Smooth muscle cell (in vitro differentiated cells): Measurements from ENCODE around the gene MOGAT2. TPM values are rescaled to one million over a fixed set of nuclear protein-coding genes. Genes with fewer than 3 reads are reported as not detected.

ENCODE experiments used
- DNase-seq: peaks from one replicate; lab custom pipeline; 2025; ENCODE audit not compliant: unreplicated experiment; lab: John Stamatoyannopoulos, UW
- H2AFZ ChIP-seq: fragments of 200-600 bp; sonication (generic); 2 replicates; pipeline ENCODE4 v1.6.0; 2016; ENCODE audit warnings: antibody characterized with exemption, low read depth, mild to moderate bottlenecking
- H3F3A ChIP-seq: fragments of 200-600 bp; sonication (generic); 2 replicates; pipeline ENCODE4 v1.6.0; 2017; ENCODE audit warnings: antibody characterized with exemption, low read depth
- H3K27ac ChIP-seq: fragments of 200-600 bp; sonication (generic); 2 replicates; pipeline ENCODE4 v1.5.1; 2016; ENCODE audit warnings: low read depth, mild to moderate bottlenecking
- H3K27me3 ChIP-seq: fragments of 200-600 bp; sonication (generic); 2 replicates; pipeline ENCODE4 v1.6.1; 2016; ENCODE audit warnings: low read depth, mild to moderate bottlenecking
- H3K36me3 ChIP-seq: fragments of 200-600 bp; sonication (generic); 2 replicates; pipeline ENCODE4 v1.5.1; 2016; ENCODE audit warnings: low read depth
- H3K4me1 ChIP-seq: fragments of 200-600 bp; sonication (generic); 2 replicates; pipeline ENCODE4 v1.5.1; 2016; ENCODE audit warnings: low read depth
- H3K4me2 ChIP-seq: fragments of 200-600 bp; sonication (generic); 2 replicates; pipeline ENCODE4 v1.6.0; 2016; ENCODE audit warnings: mild to moderate bottlenecking
- H3K4me3 ChIP-seq: fragments of 200-600 bp; sonication (generic); 2 replicates; pipeline ENCODE4 v1.5.1; 2016; ENCODE audit warnings: mild to moderate bottlenecking
- H3K79me2 ChIP-seq: fragments of 200-600 bp; sonication (generic); 2 replicates; pipeline ENCODE4 v1.6.0; 2016; ENCODE audit warnings: low read depth, mild to moderate bottlenecking
- H3K9ac ChIP-seq: fragments of 200-600 bp; sonication (generic); 2 replicates; pipeline ENCODE4 v1.6.0; 2016; ENCODE audit warnings: low read depth
- H3K9me3 ChIP-seq: fragments of 200-600 bp; sonication (generic); replicated peaks from 2 replicates; pipeline ENCODE4 v1.5.1; 2016; ENCODE audit warnings: low read depth
- H4K20me1 ChIP-seq: fragments of 200-600 bp; sonication (generic); 2 replicates; pipeline ENCODE4 v1.6.0; 2016; ENCODE audit warnings: low read depth
- CTCF ChIP-seq: fragments of 200-600 bp; sonication (generic); IDR thresholded peaks from 2 replicates; pipeline ENCODE4 v1.5.1; 2017; ENCODE audit warnings: borderline replicate concordance, mild to moderate bottlenecking, antibody characterized with exemption; ENCODE audit not compliant: insufficient read depth, poor library complexity, severe bottlenecking
- WGBS: methylation state at CpG from one replicate; pipeline ENCODE4 v1.1.7; 2016; ENCODE audit warnings: low lambda C conversion rate; 5-methylcytosine and 5-hydroxymethylcytosine counted together
- polyA plus RNA-seq: library from polyadenylated mRNA; unstranded; fragments of >200 nt; fragmentation: Nextera tagmentation; extraction: Ambion mirVana; gene quantifications from 2 replicates; pipeline ENCODE4 v1.2.1, GENCODE V29; 2016
- total RNA-seq: library from RNA; depleted of rRNA; stranded (reverse); fragments of >200 nt; gene quantifications from 2 replicates; pipeline ENCODE4 v1.2.3, GENCODE V29; 2014

The MOGAT2 gene
- total and polyA plus RNA-seq, 2 experiments from 2014 or later: not detected

DNA sequence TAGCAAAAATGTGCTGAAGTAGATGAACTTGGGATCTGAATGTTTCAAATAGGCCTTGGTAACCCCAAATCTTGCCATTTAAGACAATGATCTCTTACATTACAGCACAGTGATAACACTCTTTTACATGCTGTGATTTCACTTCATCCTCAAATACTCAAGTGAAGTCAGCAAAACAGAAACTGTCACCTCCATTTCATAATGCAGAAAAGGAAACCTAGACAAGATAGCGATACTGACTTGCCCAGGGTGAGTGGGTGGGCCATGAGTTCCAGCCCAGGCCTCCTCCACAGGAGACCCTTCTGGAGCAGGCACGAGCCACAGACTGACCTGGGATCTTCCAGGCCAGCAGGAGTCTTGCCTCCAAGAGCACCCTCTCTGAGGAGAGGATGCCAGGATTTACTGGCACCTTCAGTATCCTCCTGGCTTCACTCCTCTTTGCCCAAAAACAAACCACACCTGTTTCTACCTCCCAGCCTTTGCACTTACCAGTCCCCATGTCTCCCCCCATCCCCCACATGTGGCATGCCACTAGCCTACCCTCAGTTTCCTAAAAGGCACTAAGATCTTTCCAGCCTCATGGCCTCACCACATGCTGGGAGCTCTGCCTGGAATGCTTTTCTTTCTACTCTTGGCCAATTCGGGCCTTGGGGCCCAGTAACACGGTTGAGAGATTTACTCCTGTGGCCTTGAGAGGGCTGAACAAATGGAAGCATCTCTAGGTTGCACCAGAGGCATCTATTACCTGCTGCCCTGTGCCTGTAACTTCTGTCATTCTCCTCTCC is 49.0 kb downstream of the MOGAT2 start:
- 84% methylated on average over 4 of the region's 4 CpGs for WGBS
- no peak overlapping the region for H3K4me3 ChIP-seq
- no peak overlapping the region for H3K27ac ChIP-seq
- no peaks in the 10 kb centered on the region for H3K36me3 ChIP-seq
- H3K4me2 ChIP-seq: no peak overlapping the region
- H3K27me3 ChIP-seq: peaks cover 39% of the 10 kb centered on the region
- H3K79me2 ChIP-seq: no peaks in the 10 kb centered on the region
- no peak for TF ChIP-seq CTCF
- H3K4me1 ChIP-seq: peaks cover 8% of the 10 kb centered on the region
- H3K9me3 ChIP-seq: no peaks in the 10 kb centered on the region
- H3F3A ChIP-seq: no peaks in the 10 kb centered on the region
- no peak overlapping the region for H3K9ac ChIP-seq
- no peak overlapping the region for H2AFZ ChIP-seq
- DNase-seq: no peak
- H4K20me1 ChIP-seq: no peaks in the 10 kb centered on the region

GRCh38 chr11:75767228-75767572 is 49.6 kb downstream of the MOGAT2 start:
- Histone ChIP-seq H3K4me3 (no peak overlapping the region), H2AFZ (no peak overlapping the region), H3F3A (no peaks in the 10 kb centered on the region), H3K4me1 (peaks cover 8% of the 10 kb centered on the region), H3K9ac (no peak overlapping the region), H3K9me3 (no peaks in the 10 kb centered on the region), H3K4me2 (no peak overlapping the region), H3K79me2 (no peaks in the 10 kb centered on the region), H3K27ac (no peak overlapping the region), H3K36me3 (no peaks in the 10 kb centered on the region), H4K20me1 (no peaks in the 10 kb centered on the region), H3K27me3 (peaks cover 39% of the 10 kb centered on the region)
- TF ChIP-seq CTCF: no peak
- 95% methylated on average over 6 of the region's 6 CpGs for WGBS
- DNase-seq: no peak

GRCh38 chr11:75767793-75768111 is 50.1 kb downstream of the MOGAT2 start:
- peak overlapping the region; percentile 94 for H3K4me2 ChIP-seq
- H3K27ac ChIP-seq: no peak overlapping the region
- no peaks in the 10 kb centered on the region for H3F3A ChIP-seq
- no peak for DNase-seq
- no peak overlapping the region for H3K9ac ChIP-seq
- TF ChIP-seq CTCF: no peak
- H3K4me3 ChIP-seq: peak overlapping the region; percentile 62
- no peaks in the 10 kb centered on the region for H3K36me3 ChIP-seq
- peaks cover 8% of the 10 kb centered on the region for H3K4me1 ChIP-seq
- H2AFZ ChIP-seq: no peak overlapping the region
- no peaks in the 10 kb centered on the region for H3K79me2 ChIP-seq
- WGBS: 75% methylated on average over 1 of the region's 1 CpG
- H3K27me3 ChIP-seq: peaks cover 39% of the 10 kb centered on the region
- no peaks in the 10 kb centered on the region for H4K20me1 ChIP-seq
- H3K9me3 ChIP-seq: no peaks in the 10 kb centered on the region

DNA sequence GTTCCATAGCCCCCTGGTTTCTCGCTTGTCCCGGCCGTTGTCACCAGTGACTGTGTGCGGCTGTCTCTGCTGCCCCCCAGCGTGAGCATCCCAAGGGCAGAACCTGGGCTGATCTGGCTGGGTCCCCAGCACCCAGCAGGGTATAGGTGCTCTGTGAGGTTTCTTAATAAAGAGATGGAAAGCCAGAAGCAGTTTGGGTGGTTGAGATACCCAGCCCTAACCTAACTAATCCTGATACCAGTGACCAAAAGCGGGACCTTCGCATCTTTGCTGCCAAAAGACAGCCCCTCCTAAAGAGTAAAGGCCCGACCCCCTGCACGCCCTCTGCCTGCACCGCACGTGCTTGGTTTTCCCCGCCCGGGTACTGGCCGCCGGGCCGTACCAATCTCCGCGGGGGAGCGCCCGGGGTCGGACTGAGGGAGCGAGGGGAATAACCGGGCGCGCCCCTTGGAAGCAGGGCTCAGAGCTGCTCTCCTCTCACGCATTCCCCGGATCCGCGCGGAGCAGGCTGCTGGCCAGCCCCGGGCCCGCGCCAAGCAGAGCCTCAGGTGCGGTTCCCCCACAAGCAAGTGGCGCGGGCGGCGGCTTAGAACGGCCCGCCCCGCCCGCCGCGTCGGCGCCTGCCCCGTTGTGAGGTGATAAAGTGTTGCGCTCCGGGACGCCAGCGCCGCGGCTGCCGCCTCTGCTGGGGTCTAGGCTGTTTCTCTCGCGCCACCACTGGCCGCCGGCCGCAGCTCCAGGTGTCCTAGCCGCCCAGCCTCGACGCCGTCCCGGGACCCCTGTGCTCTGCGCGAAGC is 50.7 kb downstream of the MOGAT2 start, which contains the start of gene DGAT2:
TSS of gene DGAT2 (plus strand) at position 667 of the 797 bp plus-strand sequence. CDS start 214 bp downstream, outside the sequence.
- no peak within 1 kb of the TSS for H3K27ac ChIP-seq

More for the DNA sequence above, 50.7 kb downstream of the MOGAT2 start, which contains the start of gene DGAT2:
- Histone ChIP-seq H3K4me1 (peaks cover 8% of the 10 kb centered on the region), H4K20me1 (no peaks in the 10 kb centered on the region), H3K9me3 (no peaks in the 10 kb centered on the region), H3K9ac (peak within 1 kb of the TSS; percentile 81), H3K27me3 (peaks cover 39% of the 10 kb centered on the region), H3K4me3 (peak within 1 kb of the TSS; percentile 62), H3K4me2 (peak within 1 kb of the TSS; percentile 94), H3K36me3 (no peaks in the 10 kb centered on the region), H2AFZ (peak within 1 kb of the TSS; percentile 91), H3F3A (no peaks in the 10 kb centered on the region), H3K79me2 (no peaks in the 10 kb centered on the region)
- peak; percentile 24 for DNase-seq
- TF ChIP-seq CTCF: no peak
- 9% methylated on average over 43 of the region's 66 CpGs for WGBS
